Thymus (tissue), 11 donors: Measurements from ENCODE around the gene SEMA6B. TPM values are rescaled to one million over a fixed set of nuclear protein-coding genes. Genes with fewer than 3 reads are reported as not detected.

Experiments used
- DNase-seq, 9 donors: peaks; one replicate each; pipeline ENCODE4 v3.0.0-alpha.2; 2013; ENCODE audit warnings: low spot score in 9 of 9, low read depth in 6 of 9, missing footprints in 1 of 9
- H3K27ac ChIP-seq, 2 donors: one replicate each; pipeline ENCODE4 v1.5.1; 2013; ENCODE audit warnings: control low read depth in 1 of 2, low read depth in 1 of 2, low read length in 1 of 2, mild to moderate bottlenecking in 1 of 2, moderate library complexity in 1 of 2
- H3K27me3 ChIP-seq, 2 donors: one replicate each; pipeline ENCODE4 v1.5.1; 2013; ENCODE audit warnings: low read length in 1 of 2; ENCODE audit not compliant: control insufficient read depth in 2 of 2, insufficient read depth in 1 of 2
- H3K36me3 ChIP-seq, 2 donors: one replicate each; pipeline ENCODE4 v1.5.1; 2013; ENCODE audit warnings: low read length in 1 of 2, mild to moderate bottlenecking in 1 of 2, moderate library complexity in 1 of 2; ENCODE audit not compliant: control insufficient read depth in 2 of 2, insufficient read depth in 2 of 2
- H3K4me1 ChIP-seq, 2 donors: one replicate each; pipeline ENCODE4 v1.5.1; 2013; ENCODE audit warnings: low read length in 2 of 2; ENCODE audit not compliant: control insufficient read depth in 2 of 2, insufficient read depth in 2 of 2
- H3K4me3 ChIP-seq, 2 donors: one replicate each; pipeline ENCODE4 v1.5.1; 2013; ENCODE audit warnings: low read length in 2 of 2, control low read depth in 1 of 2, mild to moderate bottlenecking in 1 of 2
- H3K9me3 ChIP-seq, 2 donors: one replicate each; pipeline ENCODE4 v1.5.1; 2013; ENCODE audit warnings: low read length in 1 of 2, mild to moderate bottlenecking in 1 of 2; ENCODE audit not compliant: control insufficient read depth in 2 of 2, insufficient read depth in 1 of 2
- WGBS: extraction: QIAGEN DNeasy Blood & Tissue Kit; methylation state at CpG from one replicate; pipeline ENCODE4 v1.1.7; 2013; 5-methylcytosine and 5-hydroxymethylcytosine counted together
- polyA plus RNA-seq: library from polyadenylated mRNA; stranded (reverse); fragments of 200-250 nt; gene quantifications from one replicate; pipeline ENCODE4 v1.2.3, GENCODE V29; 2013
- total RNA-seq: library from RNA; stranded (reverse); fragments of 120-200 nt; gene quantifications from one replicate; pipeline ENCODE4 v1.2.4, GENCODE V29; 2013
- donor health status: healthy.

Gene SEMA6B
- total and polyA plus RNA-seq, 2 donors = 0.85 to 4.7 TPM

DNA sequence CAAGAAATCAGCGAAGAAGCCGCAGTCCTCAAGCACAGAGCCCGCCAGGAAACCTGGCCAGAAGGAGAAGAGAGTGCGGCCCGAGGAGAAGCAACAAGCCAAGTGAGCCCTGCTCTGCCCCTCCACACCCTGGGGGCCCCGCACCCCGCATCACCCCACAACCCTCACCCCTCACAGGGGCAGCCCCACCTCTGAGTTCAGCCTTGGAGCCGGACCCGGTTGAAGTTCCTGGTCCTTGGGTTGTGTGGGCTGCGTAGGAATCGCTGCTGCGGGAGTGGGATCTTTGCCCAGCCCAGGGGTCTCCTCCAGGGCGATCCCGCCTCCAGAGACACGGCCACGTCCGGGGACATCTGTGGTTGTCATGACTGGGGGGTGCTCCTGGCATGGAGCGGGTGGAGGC lies 63.2 kb downstream of the SEMA6B start:
- WGBS = 92% methylated on average over 18 of the region's 18 CpGs
- H3K4me1 ChIP-seq = no peaks in the 10 kb centered on the region
- no peak overlapping the region for H3K27ac ChIP-seq
- DNase-seq = no peak
- no peaks in the 10 kb centered on the region for H3K9me3 ChIP-seq
- H3K36me3 ChIP-seq = peaks cover 71 to 88% of the 10 kb centered on the region in 2 donors
- no peak overlapping the region for H3K4me3 ChIP-seq
- no peaks in the 10 kb centered on the region for H3K27me3 ChIP-seq

DNA sequence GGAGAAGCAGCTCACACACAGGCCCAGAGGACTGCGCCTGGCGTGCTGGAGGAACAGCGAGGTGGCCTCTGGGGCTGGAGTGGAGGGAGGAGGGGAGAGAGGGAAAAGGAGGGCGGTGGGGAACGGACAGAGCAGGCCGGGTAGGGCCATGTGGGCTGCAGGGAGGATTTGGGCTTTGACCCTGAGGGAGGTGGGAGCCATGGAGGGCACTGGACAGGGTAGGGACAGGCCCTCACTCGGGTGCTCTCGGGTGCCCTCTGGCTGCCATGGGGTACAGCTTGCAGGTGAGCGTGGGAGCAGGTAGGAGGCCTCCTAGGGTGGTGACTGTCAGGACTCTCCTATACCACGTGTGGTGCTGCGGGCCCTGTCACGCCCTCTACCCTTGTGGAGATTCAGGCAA lies 64.0 kb downstream of the SEMA6B start:
- DNase-seq = no peak
- WGBS = 96% methylated on average over 12 of the region's 12 CpGs
- H3K27ac ChIP-seq = no peak overlapping the region

DNA sequence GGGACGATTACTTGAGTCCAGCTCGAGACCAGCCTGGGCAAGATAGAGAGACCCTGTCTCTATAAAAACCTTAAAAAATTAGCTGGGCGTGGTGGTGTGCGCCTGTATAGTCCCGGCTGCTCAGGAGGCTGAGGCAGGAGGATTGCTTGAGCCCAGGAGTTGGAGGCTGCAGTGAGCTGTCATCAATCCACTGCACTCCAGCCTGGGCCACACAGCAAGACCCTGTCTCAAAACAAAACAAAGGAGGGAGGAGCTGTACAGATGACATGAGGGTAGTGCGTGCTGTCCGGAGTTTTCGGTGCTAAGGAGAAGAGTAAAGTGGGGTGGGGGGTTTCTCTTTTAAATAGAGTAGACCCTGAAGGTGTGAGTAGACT lies 64.8 kb downstream of the SEMA6B start:
- no peaks in the 10 kb centered on the region for H3K27me3 ChIP-seq
- DNase-seq = no peak

More for the DNA sequence above, 64.0 kb downstream of the SEMA6B start:
- Histone ChIP-seq H3K27me3 (no peaks in the 10 kb centered on the region), H3K9me3 (no peaks in the 10 kb centered on the region), H3K36me3 (peaks cover 64 to 81% of the 10 kb centered on the region in 2 donors), H3K4me3 (no peak overlapping the region), H3K4me1 (no peaks in the 10 kb centered on the region)

DNA sequence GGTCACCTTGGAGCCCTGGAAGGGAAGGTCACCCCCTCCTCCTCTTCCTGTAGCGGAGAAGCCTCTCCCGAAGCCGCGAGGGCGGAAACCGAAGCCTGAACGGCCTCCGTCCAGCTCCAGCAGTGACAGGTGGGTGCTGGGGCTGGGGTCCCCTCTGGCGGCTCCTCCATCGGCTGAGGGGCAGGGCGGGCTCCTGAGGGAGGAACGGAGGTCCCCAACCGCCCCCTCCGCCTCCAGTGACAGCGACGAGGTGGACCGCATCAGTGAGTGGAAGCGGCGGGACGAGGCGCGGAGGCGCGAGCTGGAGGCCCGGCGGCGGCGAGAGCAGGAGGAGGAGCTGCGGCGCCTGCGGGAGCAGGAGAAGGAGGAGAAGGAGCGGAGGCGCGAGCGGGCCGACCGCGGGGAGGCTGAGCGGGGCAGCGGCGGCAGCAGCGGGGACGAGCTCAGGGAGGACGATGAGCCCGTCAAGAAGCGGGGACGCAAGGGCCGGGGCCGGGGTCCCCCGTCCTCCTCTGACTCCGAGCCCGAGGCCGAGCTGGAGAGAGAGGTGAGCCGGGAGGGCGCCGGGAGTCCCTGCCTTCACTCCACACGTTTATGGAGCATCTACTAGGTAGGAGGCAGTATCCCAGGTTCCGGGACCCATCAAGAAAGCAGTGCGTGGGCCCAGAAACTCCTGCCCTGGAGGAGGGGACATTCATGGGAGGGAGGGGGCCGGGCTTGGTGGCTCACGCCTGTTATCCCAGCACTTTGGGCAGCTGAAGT lies 65.4 kb downstream of the SEMA6B start:
- Histone ChIP-seq H3K4me1 (no peaks in the 10 kb centered on the region), H3K9me3 (no peaks in the 10 kb centered on the region), H3K4me3 (no peak overlapping the region), H3K27me3 (no peaks in the 10 kb centered on the region), H3K36me3 (peaks cover 64 to 87% of the 10 kb centered on the region in 2 donors), H3K27ac (no peak overlapping the region)
- 98% methylated on average over 61 of the region's 61 CpGs for WGBS
- DNase-seq = no peak

More for the DNA sequence above, 64.8 kb downstream of the SEMA6B start:
- Histone ChIP-seq H3K36me3 (peaks cover 66 to 85% of the 10 kb centered on the region in 2 donors), H3K4me3 (no peak overlapping the region), H3K27ac (no peak overlapping the region), H3K4me1 (no peaks in the 10 kb centered on the region), H3K9me3 (no peaks in the 10 kb centered on the region)
- 97% methylated on average over 8 of the region's 8 CpGs for WGBS

DNA sequence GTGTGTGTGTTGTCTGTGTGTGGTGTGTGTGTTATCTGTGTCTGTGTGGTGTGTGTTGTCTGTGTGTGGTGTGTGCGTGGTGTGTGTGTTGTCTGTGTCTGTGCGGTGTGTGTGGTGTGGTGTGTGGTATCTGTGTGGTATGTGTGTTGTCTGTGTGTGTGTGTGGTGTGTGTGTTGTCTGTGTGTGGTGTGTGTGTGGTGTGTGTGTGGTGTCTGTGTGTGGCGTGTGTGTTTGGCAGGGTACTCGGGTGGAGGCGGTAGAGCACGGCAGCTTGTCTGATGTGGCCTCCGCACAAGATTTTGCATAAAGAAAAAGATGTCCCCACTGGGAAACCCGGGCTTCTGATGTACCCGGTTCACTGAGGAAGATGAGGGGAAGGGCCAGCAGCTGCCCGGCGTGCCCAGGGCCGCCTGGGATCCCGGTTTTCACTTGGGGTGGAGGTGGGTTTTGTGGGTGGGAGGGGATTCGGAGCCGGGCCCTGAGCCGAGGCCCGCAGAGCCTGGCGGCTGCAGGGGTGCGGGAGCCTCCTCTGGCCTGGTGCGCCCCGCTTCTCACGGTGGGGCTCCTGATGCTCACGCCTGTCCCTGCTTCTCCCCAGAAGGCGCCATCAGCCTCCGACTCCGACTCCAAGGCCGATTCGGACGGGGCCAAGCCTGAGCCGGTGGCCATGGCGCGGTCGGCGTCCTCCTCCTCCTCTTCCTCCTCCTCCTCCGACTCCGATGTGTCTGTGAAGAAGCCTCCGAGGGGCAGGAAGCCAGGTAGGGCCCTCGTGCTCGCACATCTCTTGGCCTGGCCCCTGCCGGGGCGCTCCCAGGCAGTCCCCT lies 66.2 kb downstream of the SEMA6B start:
- H3K4me1 ChIP-seq = no peaks in the 10 kb centered on the region
- H3K4me3 ChIP-seq = no peak overlapping the region
- whole genome bisulfite sequencing = 98% methylated on average over 41 of the region's 41 CpGs
- peaks cover 63 to 88% of the 10 kb centered on the region in 2 donors for H3K36me3 ChIP-seq
- H3K27me3 ChIP-seq = no peaks in the 10 kb centered on the region
- no peak overlapping the region for H3K27ac ChIP-seq
- DNase-seq = no peak
- no peaks in the 10 kb centered on the region for H3K9me3 ChIP-seq

Other genes starting within 250 kb of the SEMA6B start
- gene STAP2, start 220.9 kb downstream of the SEMA6B start, total RNA-seq = 20.8 TPM
- gene STAP2, start 220.9 kb downstream of the SEMA6B start, polyA plus RNA-seq = 21.3 TPM
- 7.8 TPM for gene MPND, start 216.1 kb downstream of the SEMA6B start, total RNA-seq
- gene MPND, start 216.1 kb downstream of the SEMA6B start, polyA plus RNA-seq = 16.9 TPM
- 15.4 TPM for gene SH3GL1, start 159.1 kb downstream of the SEMA6B start, total RNA-seq
- gene SH3GL1, start 159.1 kb downstream of the SEMA6B start, polyA plus RNA-seq = 40.6 TPM
- gene CHAF1A, start 157.0 kb downstream of the SEMA6B start, total RNA-seq = 19.5 TPM
- 3.5 TPM for gene CHAF1A, start 157.0 kb downstream of the SEMA6B start, polyA plus RNA-seq
- 45.1 TPM for gene UBXN6, start 101.9 kb downstream of the SEMA6B start, total RNA-seq
- gene UBXN6, start 101.9 kb downstream of the SEMA6B start, polyA plus RNA-seq = 126 TPM
- gene HDGFL2, start 87.4 kb downstream of the SEMA6B start, total RNA-seq = 26.2 TPM
- 36.9 TPM for gene HDGFL2, start 87.4 kb downstream of the SEMA6B start, polyA plus RNA-seq
- gene PLIN4, start 41.2 kb downstream of the SEMA6B start, total RNA-seq = 0.19 TPM
- gene PLIN4, start 41.2 kb downstream of the SEMA6B start, polyA plus RNA-seq = 2.3 TPM
- 1.2 TPM for gene PLIN5, start 24.5 kb downstream of the SEMA6B start, total RNA-seq
- 12.3 TPM for gene PLIN5, start 24.5 kb downstream of the SEMA6B start, polyA plus RNA-seq
- gene LRG1, start 19.6 kb downstream of the SEMA6B start, total RNA-seq = 0.52 TPM
- 2.1 TPM for gene LRG1, start 19.6 kb downstream of the SEMA6B start, polyA plus RNA-seq
- gene TNFAIP8L1, start 79.8 kb upstream of the SEMA6B start, total RNA-seq = 5.1 TPM
- 6.9 TPM for gene TNFAIP8L1, start 79.8 kb upstream of the SEMA6B start, polyA plus RNA-seq
- 41.9 TPM for gene MYDGF, start 110.7 kb upstream of the SEMA6B start, total RNA-seq
- gene MYDGF, start 110.7 kb upstream of the SEMA6B start, polyA plus RNA-seq = 53.5 TPM
- 13.4 TPM for gene DPP9, start 164.2 kb upstream of the SEMA6B start, total RNA-seq
- gene DPP9, start 164.2 kb upstream of the SEMA6B start, polyA plus RNA-seq = 37.9 TPM
- 9.1 TPM for gene FEM1A, start 232.1 kb upstream of the SEMA6B start, total RNA-seq
- 5.5 TPM for gene FEM1A, start 232.1 kb upstream of the SEMA6B start, polyA plus RNA-seq